CD14-positive monocyte (primary cell): ENCODE results near the gene NECTIN1. TPM values are rescaled to one million over a fixed set of nuclear protein-coding genes. Genes with fewer than 3 reads are reported as not detected.

Source experiments
- DNase-seq, 3 donors: peaks; one replicate each; pipeline ENCODE4 v3.0.0-alpha.2; 2011 to 2022
- H2AFZ ChIP-seq: 2 replicates; pipeline ENCODE4 v1.6.0; 2012; ENCODE audit warnings: mild to moderate bottlenecking, low read depth, low read length, inconsistent platforms; ENCODE audit not compliant: insufficient read depth, poor library complexity, severe bottlenecking
- H3K27ac ChIP-seq, 2 donors: 1 replicate in 1 of 2; 2 replicates in 1 of 2; pipeline ENCODE4 v1.5.1; 2012 to 2013; ENCODE audit warnings: low read length in 2 of 2, control low read depth in 1 of 2, inconsistent platforms in 1 of 2, low read depth in 1 of 2, mild to moderate bottlenecking in 1 of 2
- H3K27me3 ChIP-seq, 2 donors: one replicate each; pipeline versions ENCODE4 v1.6.0 to v1.6.1; 2011 to 2013; ENCODE audit warnings: low read length in 2 of 2; ENCODE audit not compliant: control insufficient read depth in 2 of 2, insufficient read depth in 2 of 2
- H3K36me3 ChIP-seq, 2 donors: replicated peaks in 1 of 2; 1 replicate in 1 of 2; 2 replicates in 1 of 2; pipeline versions ENCODE4 v1.5.1 to v1.6.1; 2012 to 2013; ENCODE audit warnings: low read length in 2 of 2, control low read depth in 1 of 2, inconsistent platforms in 1 of 2, mild to moderate bottlenecking in 1 of 2; ENCODE audit not compliant: insufficient read depth in 2 of 2, control insufficient read depth in 1 of 2
- H3K4me1 ChIP-seq, 2 donors: 1 replicate in 1 of 2; 2 replicates in 1 of 2; pipeline versions ENCODE4 v1.5.1 to v1.6.1; 2012 to 2013; ENCODE audit warnings: low read length in 2 of 2, control low read depth in 1 of 2, inconsistent platforms in 1 of 2, mild to moderate bottlenecking in 1 of 2, moderate library complexity in 1 of 2; ENCODE audit not compliant: insufficient read depth in 2 of 2, control insufficient read depth in 1 of 2
- H3K4me2 ChIP-seq: replicated peaks from 2 replicates; pipeline ENCODE3; 2012; ENCODE audit warnings: low read length, moderate library complexity, mild to moderate bottlenecking; ENCODE audit not compliant: poor library complexity, severe bottlenecking; ENCODE audit errors: extremely low read depth
- H3K4me3 ChIP-seq, 3 experiments: fragments of 200-600 bp in 1 of 3; sonication (generic) in 1 of 3; replicated peaks in 1 of 3; 1 replicate in 2 of 3; 2 replicates in 1 of 3; pipeline ENCODE4 v1.5.1; 2011 to 2013; ENCODE audit warnings: low read length in 3 of 3, mild to moderate bottlenecking in 3 of 3, control low read depth in 2 of 3, low read depth in 2 of 3, inconsistent platforms in 1 of 3, moderate library complexity in 1 of 3
- H3K79me2 ChIP-seq: 2 replicates; pipeline ENCODE4 v1.6.0; 2012; ENCODE audit warnings: mild to moderate bottlenecking, control low read depth, inconsistent platforms, low read length, moderate library complexity; ENCODE audit not compliant: insufficient read depth
- H3K9ac ChIP-seq: 2 replicates; pipeline ENCODE4 v1.6.0; 2017; ENCODE audit warnings: low read length, mild to moderate bottlenecking; ENCODE audit not compliant: insufficient read depth, poor library complexity, severe bottlenecking
- H3K9me3 ChIP-seq, 2 donors: replicated peaks in 1 of 2; 1 replicate in 1 of 2; 2 replicates in 1 of 2; pipeline versions ENCODE4 v1.5.1 to v1.6.1; 2012 to 2013; ENCODE audit warnings: low read length in 2 of 2, control low read depth in 1 of 2; ENCODE audit not compliant: control insufficient read depth in 1 of 2, insufficient read depth in 1 of 2
- H4K20me1 ChIP-seq: 2 replicates; pipeline ENCODE4 v1.6.0; 2012; ENCODE audit warnings: mild to moderate bottlenecking, low read length, control low read depth, moderate library complexity; ENCODE audit not compliant: insufficient read depth
- H3K27ac Mint-ChIP-seq, 7 donors: one replicate each; pipeline ENCODE4 v1.8.0; 2020; ENCODE audit warnings: mild to moderate bottlenecking in 7 of 7, mixed read lengths in 7 of 7, moderate library complexity in 6 of 7, inconsistent platforms in 2 of 7
- H3K27me3 Mint-ChIP-seq, 3 donors: one replicate each; pipeline ENCODE4 v1.8.0; 2021 to 2022; ENCODE audit warnings: low read depth in 3 of 3, mild to moderate bottlenecking in 3 of 3, mixed read lengths in 3 of 3, moderate library complexity in 3 of 3, inconsistent platforms in 1 of 3
- H3K36me3 Mint-ChIP-seq, 2 donors: one replicate each; pipeline ENCODE4 v1.8.0; 2020; ENCODE audit warnings: mixed read lengths in 2 of 2, inconsistent platforms in 1 of 2, mild to moderate bottlenecking in 1 of 2
- H3K4me1 Mint-ChIP-seq: one replicate; pipeline ENCODE4 v1.8.0; 2020; ENCODE audit warnings: mild to moderate bottlenecking, mixed read lengths
- H3K4me3 Mint-ChIP-seq, 2 donors: one replicate each; pipeline ENCODE4 v1.8.0; 2020; ENCODE audit warnings: mild to moderate bottlenecking in 2 of 2, mixed read lengths in 2 of 2, moderate library complexity in 1 of 2
- H3K9me3 Mint-ChIP-seq, 7 donors: one replicate each; pipeline ENCODE4 v1.8.0; 2020 to 2022; ENCODE audit warnings: mixed read lengths in 7 of 7, mild to moderate bottlenecking in 6 of 7, moderate library complexity in 6 of 7, inconsistent platforms in 2 of 7
- CTCF ChIP-seq: fragments of 200-600 bp; IDR thresholded peaks from one replicate; pipeline ENCODE4 v1.8.0; 2022; ENCODE audit warnings: antibody characterized with exemption, mild to moderate bottlenecking
- WGBS: methylation state at CpG from one replicate; pipeline ENCODE4 v1.1.5; 2013; ENCODE audit warnings: missing lambda C conversion rate; ENCODE audit not compliant: insufficient coverage; 5-methylcytosine and 5-hydroxymethylcytosine counted together
- intact Hi-C, 2 donors: fragments of 100-400 bp; cut with micrococcal nuclease; formaldehyde crosslinking; loops; one replicate each; pipeline versions ENCODE4 v1.15.0 to v1.15.1; 2023
- polyA plus RNA-seq, 3 donors: library from polyadenylated mRNA; depleted of rRNA in 1 of 3; unstranded in 2 of 3; stranded (reverse) in 1 of 3; fragments of 300-500 nt in 2 of 3; fragments of >200 nt in 1 of 3; fragmentation: Illumina TruSeq in 2 of 3; gene quantifications; 1 replicate in 2 of 3; 2 replicates in 1 of 3; pipeline ENCODE4 v1.2.3, GENCODE V29; 2012 to 2021

The NECTIN1 gene
- polyA plus RNA-seq, 3 donors = 0.53 to 8.3 (median 0.85) TPM

GRCh38 chr11:119610836-119611426 lies 118.1 kb downstream of the NECTIN1 start:
- peaks cover 15% of the 10 kb centered on the region for H3K4me1 Mint-ChIP-seq
- Histone ChIP-seq H3K4me3 (no peak overlapping the region), H3K27ac (no peak overlapping the region), H3K36me3 (no peaks in the 10 kb centered on the region), H3K4me1 (peaks cover 14% of the 10 kb centered on the region in 2 donors), H3K9ac (no peak overlapping the region), H3K4me2 (no peak overlapping the region), H2AFZ (no peak overlapping the region), H4K20me1 (no peaks in the 10 kb centered on the region), H3K9me3 (no peaks in the 10 kb centered on the region), H3K79me2 (no peaks in the 10 kb centered on the region), H3K27me3 (peaks cover 0 to 2% of the 10 kb centered on the region in 2 donors)
- peak overlapping the region in 1 of 2 donors; percentile 28 for H3K4me3 Mint-ChIP-seq
- peaks cover 2 to 12% (median 5%) of the 10 kb centered on the region in 7 donors for H3K9me3 Mint-ChIP-seq
- H3K27ac Mint-ChIP-seq = no peak overlapping the region
- no peak for TF ChIP-seq CTCF
- peaks cover 1 to 2% of the 10 kb centered on the region in 2 donors for H3K36me3 Mint-ChIP-seq
- peaks cover 7 to 8% (median 7%) of the 10 kb centered on the region in 3 donors for H3K27me3 Mint-ChIP-seq
- WGBS = 100% methylated on average over 2 of the region's 5 CpGs
- no peak for DNase-seq
- intact Hi-C loops = no loop called here

GRCh38 chr11:119608781-119609180 lies 120.2 kb downstream of the NECTIN1 start:
- Histone ChIP-seq H3K9me3 (no peaks in the 10 kb centered on the region), H4K20me1 (no peaks in the 10 kb centered on the region), H3K36me3 (no peaks in the 10 kb centered on the region), H3K27me3 (peaks cover 0 to 2% of the 10 kb centered on the region in 2 donors), H3K9ac (no peak overlapping the region), H3K4me1 (no peaks in the 10 kb centered on the region), H3K79me2 (no peaks in the 10 kb centered on the region), H3K4me3 (no peak overlapping the region), H2AFZ (no peak overlapping the region), H3K27ac (no peak overlapping the region), H3K4me2 (no peak overlapping the region)
- intact Hi-C loops = no loop called here
- 40% methylated on average over 1 of the region's 4 CpGs for WGBS
- Mint-ChIP-seq H3K36me3 (peaks cover 0 to 2% of the 10 kb centered on the region in 2 donors), H3K27ac (no peak overlapping the region), H3K4me3 (no peak overlapping the region), H3K9me3 (peaks cover 2 to 12% (median 5%) of the 10 kb centered on the region in 7 donors), H3K4me1 (no peaks in the 10 kb centered on the region), H3K27me3 (peaks cover 7 to 9% (median 7%) of the 10 kb centered on the region in 3 donors)
- no peak for DNase-seq
- no peak for TF ChIP-seq CTCF
